Panc1 (cell line): ENCODE measurements around the gene RGL4.

ENCODE experiments used
- POLR2AphosphoS5 ChIP-seq: IDR thresholded peaks from 2 replicates; pipeline ENCODE4 v1.6.1; 2012; ENCODE audit warnings: mild to moderate bottlenecking, low read depth, low read length, moderate library complexity
- SIN3A ChIP-seq: IDR thresholded peaks from 2 replicates; pipeline ENCODE4 v1.6.1; 2012; ENCODE audit warnings: low read depth, mild to moderate bottlenecking, low read length, moderate library complexity, borderline replicate concordance; ENCODE audit not compliant: insufficient read depth
- TCF7L2 ChIP-seq: IDR thresholded peaks from 2 replicates; pipeline ENCODE4 v1.6.1; 2011; ENCODE audit warnings: mild to moderate bottlenecking, low read depth, low read length, inconsistent platforms
- TF ChIP-seq, protein P1 (sequence below): fragments of 450-650 bp; IDR thresholded peaks from 2 replicates; pipeline ENCODE4 v1.5.1; 2017; ENCODE audit warnings: mild to moderate bottlenecking

DNA sequence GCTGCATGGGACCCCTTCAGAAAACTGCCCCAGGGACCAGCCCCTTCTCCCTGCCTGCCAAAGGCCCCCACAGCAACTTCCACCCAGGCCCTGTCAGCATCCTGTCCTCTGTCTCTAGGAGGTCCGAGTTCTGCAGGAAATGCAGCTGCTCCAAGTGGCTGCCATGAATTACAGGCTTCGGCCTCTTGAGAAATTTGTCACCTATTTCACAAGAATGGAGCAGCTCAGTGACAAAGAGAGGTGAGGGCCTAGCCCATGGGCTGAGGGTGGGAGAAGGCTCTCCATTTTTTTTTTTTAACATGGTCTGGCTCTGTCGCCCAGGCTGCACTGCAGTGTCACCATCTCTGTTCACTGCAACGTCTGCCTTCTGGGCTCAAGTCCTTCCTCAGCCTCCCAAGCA is 7.3 kb downstream of the RGL4 start:
- TF ChIP-seq, protein P1, sequence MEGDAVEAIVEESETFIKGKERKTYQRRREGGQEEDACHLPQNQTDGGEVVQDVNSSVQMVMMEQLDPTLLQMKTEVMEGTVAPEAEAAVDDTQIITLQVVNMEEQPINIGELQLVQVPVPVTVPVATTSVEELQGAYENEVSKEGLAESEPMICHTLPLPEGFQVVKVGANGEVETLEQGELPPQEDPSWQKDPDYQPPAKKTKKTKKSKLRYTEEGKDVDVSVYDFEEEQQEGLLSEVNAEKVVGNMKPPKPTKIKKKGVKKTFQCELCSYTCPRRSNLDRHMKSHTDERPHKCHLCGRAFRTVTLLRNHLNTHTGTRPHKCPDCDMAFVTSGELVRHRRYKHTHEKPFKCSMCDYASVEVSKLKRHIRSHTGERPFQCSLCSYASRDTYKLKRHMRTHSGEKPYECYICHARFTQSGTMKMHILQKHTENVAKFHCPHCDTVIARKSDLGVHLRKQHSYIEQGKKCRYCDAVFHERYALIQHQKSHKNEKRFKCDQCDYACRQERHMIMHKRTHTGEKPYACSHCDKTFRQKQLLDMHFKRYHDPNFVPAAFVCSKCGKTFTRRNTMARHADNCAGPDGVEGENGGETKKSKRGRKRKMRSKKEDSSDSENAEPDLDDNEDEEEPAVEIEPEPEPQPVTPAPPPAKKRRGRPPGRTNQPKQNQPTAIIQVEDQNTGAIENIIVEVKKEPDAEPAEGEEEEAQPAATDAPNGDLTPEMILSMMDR, result no peak
- TF ChIP-seq POLR2AphosphoS5 (no peak), TCF7L2 (no peak), SIN3A (no peak)
